Temporal lobe (tissue), 2 donors: ENCODE results near the gene DBNDD2. TPM values are rescaled to one million over a fixed set of nuclear protein-coding genes. Genes with fewer than 3 reads are reported as not detected.

Experiments
- small RNA-seq: library from RNA; depleted of rRNA; stranded (forward); fragments of <200 nt; gene quantifications from one replicate; pipeline ENCODE3, GENCODE V24; 2014; ENCODE audit warnings: low replicate concordance
- total RNA-seq: library from RNA; depleted of rRNA; stranded (reverse); fragments of >200 nt; gene quantifications from one replicate; pipeline ENCODE4 v1.2.3, GENCODE V29; 2014

DBNDD2 gene
- total RNA-seq, 1 donor from 2014 or later: 7.4 TPM

Small RNA genes lying within 50 kb of the gene (small RNA-seq; reads per million reads assigned to genes)
- gene MIR6812: not detected

Other genes with a start within 250 kb of the DBNDD2 start
- gene PI3, start 233.4 kb upstream of the DBNDD2 start, total RNA-seq: not detected
- not detected for gene SEMG1, start 201.3 kb upstream of the DBNDD2 start, total RNA-seq
- not detected for gene SEMG2, start 186.9 kb upstream of the DBNDD2 start, total RNA-seq
- gene SLPI, start 153.7 kb upstream of the DBNDD2 start, total RNA-seq: not detected
- not detected for gene RBPJL, start 101.4 kb upstream of the DBNDD2 start, total RNA-seq
- gene MATN4, start 100.0 kb upstream of the DBNDD2 start, total RNA-seq: not detected
- gene SDC4, start 59.9 kb upstream of the DBNDD2 start, total RNA-seq: 0.98 TPM
- gene SYS1, start 45.1 kb upstream of the DBNDD2 start, total RNA-seq: 18.7 TPM
- not detected for gene TP53TG5, start 30.0 kb upstream of the DBNDD2 start, total RNA-seq
- gene PIGT, start 7.9 kb downstream of the DBNDD2 start, total RNA-seq: 8.6 TPM
- gene WFDC2, start 61.5 kb downstream of the DBNDD2 start, total RNA-seq: 3.7 TPM
- gene SPINT3, start 107.3 kb downstream of the DBNDD2 start, total RNA-seq: not detected
- gene WFDC6, start 131.2 kb downstream of the DBNDD2 start, total RNA-seq: not detected
- gene EPPIN, start 139.1 kb downstream of the DBNDD2 start, total RNA-seq: not detected
- gene WFDC8, start 171.0 kb downstream of the DBNDD2 start, total RNA-seq: not detected
- not detected for gene WFDC10A, start 221.4 kb downstream of the DBNDD2 start, total RNA-seq
- not detected for gene WFDC9, start 223.0 kb downstream of the DBNDD2 start, total RNA-seq